DLD1 (cell line): ENCODE measurements around the gene CYP3A5.
"Not testable (repeated sequence)": the region's sequence is repeated elsewhere in the genome, so short reads cannot be mapped to it uniquely, and the experiment has no call there.

Source experiments
- in situ Hi-C: cut with HindIII; loops from 2 replicates; pipeline ENCODE4 v1.10.0; 2017; ENCODE audit warnings: low sequenced_read_pairs

Gene CYP3A5

DNA sequence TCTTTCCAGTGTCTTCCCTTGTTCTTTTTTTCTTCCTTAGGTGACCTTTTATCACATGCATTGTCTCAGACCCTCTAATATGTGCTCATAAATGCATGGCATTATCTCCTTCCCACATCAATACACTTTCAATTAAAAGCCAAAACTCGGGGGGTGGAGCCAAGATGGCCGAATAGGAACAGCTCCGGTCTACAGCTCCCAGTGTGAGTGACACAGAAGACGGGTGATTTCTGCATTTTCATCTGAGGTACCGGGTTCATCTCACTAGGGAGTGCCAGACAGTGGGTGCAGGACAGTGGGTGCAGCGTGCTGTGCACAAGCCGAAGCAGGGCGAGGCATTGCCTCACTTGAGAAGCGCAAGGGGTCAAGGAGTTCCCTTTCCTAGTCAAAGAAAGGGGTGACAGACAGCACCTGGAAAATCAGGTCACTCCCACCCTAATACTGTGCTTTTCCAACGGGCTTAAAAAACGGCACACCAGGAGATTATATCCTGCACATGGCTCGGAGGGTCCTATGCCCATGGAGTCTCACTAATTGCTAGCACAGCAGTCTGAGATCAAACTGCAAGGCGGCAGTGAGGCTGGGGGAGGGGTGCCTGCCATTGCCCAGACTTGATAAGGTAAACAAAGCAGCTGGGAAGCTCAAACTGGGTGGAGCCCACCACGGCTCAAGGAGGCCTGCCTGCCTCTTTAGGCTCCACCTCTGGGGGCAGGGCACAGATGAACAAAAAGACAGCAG lies 6.2 kb upstream of the CYP3A5 start:
- in situ Hi-C loops = not testable (repeated sequence)

DNA sequence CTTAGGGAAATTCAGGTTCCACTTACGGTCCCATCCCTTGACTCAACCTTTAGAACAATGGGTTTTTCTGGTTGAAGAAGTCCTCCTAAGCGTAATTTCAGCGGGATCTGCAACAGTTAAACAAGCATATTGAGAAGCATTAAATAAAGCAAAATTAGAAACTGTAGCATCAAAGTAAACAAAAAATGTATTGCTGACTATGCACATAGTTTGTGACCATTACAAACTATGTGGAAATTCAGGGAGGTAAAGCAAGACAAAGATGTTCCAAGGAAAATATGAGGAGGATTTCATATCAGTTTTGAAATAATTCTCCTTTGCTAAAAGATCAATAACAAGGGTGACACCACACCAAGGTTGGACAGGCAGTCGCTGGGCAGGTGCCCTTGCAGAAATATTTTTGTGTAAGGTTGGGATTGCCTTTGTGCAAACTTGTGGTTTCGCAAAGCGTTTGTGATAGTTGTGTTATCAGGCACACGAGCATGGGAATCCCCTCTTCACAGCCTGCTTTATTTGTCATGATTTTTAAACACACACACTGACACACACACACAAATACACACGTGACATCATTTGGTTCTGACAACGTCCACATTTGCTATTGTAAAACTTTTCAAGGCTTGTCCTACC lies 5.4 kb upstream of the CYP3A5 start:
- in situ Hi-C loops = no loop called here

DNA sequence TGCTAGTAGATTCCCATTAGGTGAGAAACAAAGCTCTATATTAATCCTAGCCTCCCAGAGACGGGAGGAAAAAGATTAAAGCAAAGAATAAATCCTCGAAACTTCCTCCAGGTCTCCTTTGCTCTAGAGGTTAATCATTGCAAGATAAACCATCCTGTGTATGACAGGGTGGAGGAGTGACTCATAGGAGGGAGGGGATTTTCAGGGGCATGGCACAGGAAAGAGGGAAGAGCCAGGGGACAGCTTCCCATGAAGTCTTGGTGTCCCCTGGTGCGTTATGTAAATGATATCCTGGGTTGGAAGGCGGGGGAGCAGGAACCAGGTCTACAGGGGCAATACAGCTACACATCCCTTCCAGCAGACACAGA lies 780 bp downstream of the CYP3A5 start:
- in situ Hi-C loops = no loop called here

DNA sequence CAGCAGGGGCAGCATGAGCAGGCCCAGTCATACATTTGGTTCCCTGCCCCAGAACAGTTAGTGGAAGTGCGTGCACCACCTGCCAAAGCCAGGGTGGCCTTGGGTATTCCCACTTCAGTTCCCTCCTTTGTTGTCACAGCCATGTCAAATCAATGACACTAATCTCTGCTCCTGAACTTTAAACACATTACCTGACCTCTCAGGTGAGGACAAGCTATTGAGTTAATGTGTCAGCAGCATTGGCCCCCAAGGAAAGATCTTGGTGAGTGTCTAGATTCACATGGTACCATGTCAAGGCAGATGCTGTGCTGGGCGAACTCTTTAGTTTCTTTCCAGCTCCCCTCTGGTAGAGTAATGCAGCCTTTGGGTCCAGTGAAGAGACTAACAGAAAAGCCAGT lies 2.1 kb downstream of the CYP3A5 start:
- in situ Hi-C loops = no loop called here

DNA sequence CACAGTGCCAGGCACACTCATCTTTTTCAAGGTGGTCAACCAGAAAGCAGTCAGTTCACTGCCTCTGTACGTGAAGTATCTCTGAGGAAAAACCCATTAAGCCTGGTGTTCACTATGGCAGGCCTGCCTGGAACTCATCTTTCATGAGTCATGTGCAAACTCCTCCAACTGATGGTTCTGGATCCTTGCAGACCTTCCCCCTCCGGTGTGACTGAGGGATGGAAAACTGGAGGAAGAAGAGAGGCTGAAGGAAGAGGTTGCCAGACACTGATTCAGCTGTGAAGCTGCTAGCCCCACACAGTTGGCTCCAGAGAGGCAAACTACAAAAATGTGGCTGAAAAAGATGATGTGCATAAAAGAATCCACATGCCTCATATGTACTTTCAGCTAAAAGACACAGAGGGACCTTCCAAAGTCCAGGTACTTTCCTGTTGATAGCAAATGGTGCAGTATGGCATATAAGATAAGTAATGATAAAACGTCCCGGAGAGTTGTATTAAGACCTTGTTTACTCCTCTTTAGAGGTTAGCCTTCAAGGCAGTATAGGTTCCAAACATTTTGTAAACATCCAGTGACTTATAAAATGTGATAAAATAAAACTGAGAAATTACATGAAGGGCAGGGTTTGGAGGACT lies 2.7 kb downstream of the CYP3A5 start:
- in situ Hi-C loops = no loop called here

DNA sequence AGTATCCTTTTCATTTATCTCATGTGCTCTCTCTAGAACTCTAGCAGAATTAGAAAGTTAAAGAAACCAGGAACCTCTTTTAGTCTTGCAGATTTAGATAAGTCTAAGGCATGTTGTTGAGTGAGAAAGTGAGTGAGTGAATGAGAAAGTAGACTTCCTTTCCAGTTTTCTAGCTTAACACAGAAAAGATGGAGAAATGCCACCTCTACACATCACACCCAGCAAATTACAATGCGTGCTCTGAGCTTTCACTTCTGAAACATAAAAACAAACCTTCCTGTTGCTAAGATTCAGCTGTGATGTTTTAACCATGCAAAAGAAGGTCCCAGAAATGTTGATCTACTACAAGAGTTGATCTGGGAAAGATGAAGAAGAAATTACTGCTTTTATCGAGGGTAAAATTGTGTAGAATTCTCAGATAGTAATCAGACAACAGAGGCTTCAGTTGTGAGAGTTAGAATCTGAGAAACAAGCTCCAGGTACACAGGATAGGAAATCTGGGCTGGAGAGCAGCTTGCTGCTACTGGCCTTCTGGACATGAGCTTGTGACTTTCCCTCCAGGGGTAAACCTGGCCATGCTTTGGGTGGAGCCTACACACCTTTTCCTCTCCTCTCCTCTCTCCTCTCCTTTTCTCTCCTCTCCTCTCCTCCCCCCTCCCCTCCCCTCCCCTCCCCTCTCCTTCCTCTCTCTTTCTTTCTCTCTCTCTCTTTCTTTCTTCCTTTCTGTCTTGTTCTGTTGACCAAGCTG lies 4.6 kb downstream of the CYP3A5 start:
- in situ Hi-C loops = no loop called here

DNA sequence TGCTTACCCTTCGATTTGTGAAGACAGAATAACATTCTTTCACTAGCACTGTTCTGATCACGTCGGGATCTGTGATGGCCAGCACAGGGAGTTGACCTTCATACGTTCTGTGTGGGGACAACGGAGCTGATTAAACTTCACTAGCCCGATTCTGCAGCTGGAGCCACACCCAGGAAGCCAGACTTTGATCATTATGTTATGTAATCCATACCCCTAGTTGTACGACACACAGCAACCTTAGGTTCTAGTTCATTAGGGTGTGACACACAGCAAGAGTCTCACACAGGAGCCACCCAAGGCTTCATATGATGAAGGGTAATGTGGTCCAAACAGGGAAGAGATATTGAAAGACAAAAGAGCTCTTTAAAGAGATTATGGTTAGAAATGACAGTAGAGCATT lies 7.2 kb downstream of the CYP3A5 start:
- in situ Hi-C loops = no loop called here

DNA sequence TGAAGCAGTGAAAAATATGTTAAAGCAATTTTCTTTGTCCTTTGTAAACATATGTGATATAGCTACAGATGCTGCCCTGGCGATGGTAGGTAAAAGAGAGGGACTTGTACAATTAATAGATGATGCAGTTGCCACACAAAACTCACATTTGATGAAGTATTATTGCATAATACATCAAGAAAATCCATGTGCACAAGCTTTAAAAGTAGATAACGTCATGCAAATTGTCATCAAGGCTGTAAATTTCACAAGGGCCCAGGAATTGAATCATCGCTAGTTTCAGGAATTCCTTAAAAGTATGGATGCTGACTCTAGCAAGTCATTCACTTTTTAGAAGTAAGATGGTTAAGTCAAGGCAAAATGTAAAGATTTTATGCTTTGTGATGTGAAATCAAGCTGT lies 10.0 kb downstream of the CYP3A5 start:
- in situ Hi-C loops = no loop called here

DNA sequence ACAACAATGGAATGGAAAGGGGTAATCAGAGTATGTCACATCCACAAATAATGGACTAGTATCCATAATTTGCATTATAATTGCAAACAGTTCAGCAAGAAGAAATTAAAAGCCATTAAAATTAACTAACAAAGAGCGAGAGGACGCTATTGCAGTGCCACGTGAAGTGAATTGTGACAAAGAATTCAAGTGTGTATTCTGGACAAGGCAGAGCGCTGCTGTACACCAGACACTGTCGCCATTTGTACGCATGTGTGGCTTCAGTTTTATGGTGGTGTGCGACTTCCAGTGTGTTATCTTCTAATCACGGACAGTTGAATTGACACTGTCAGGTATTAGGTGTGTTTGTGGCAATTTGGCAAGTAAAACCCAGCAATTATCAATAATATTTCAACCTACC lies 11.3 kb downstream of the CYP3A5 start:
- in situ Hi-C loops = no loop called here

DNA sequence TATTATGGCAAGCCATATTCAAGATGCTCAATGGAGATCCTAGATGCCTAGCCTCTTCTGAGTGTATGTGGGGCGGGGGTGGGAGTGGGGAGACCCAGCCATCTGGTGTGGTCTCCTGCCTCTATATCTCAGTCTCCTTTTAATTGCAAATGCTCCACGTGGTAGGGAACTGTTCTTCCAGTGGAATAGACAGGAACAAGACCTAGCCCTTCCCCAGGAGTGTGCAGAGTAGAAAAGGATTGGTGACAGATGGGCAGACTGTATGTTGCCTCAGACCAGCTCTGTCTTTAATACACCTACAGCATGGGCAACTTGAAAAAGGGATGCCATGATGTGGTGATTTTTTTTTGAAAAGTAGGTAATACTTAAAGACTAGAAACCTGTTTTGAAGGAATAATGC lies 12.6 kb downstream of the CYP3A5 start:
- in situ Hi-C loops = no loop called here

DNA sequence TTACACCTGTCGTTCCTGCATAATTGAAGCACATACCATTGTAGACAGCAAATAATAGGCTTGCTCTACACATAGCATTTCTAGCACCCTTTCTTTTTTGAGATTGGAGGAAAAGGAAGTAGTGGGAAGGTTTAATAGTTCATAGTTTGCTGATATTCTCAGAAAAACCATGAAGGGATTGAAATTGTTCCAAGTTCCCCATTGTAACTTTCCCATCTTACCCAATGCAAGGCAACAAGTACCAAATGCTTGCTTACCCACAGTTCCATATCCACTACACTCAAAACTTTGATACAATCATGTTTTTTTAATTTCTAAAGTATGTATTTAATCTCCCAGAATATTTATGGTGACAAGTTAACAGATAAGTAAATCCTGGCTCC lies 13.8 kb downstream of the CYP3A5 start:
- in situ Hi-C loops = no loop called here

DNA sequence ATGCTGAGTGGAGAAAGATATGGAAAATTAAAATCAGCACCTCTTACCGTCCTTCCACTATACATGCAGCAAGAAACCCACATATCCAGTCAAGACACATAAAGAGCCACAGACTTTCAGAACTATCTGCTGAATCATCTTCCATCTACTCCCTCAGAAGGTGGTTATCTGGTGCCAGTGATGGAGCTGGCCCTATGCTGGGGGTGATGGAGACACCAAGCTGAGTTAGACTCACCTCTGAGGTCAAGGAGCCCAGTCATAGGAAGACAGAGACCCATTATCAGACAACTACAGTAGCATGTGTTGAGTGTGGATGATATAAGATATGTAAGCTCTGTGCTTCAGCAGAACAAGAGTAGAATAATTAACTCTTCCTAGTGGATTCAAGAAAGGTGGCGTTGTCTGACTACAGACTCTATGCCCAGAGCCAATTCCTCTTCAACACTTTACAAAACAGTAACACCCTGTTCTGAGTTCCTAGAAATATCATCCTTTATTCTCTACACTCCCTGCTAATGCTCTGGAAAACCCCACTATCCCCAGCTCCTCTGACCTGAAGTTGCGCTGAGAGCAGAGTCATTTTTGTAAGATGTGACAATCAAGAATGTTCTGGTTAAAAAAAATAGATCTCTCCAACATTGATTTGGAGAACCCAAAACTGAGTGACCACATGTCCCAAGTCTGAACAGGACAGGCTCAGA lies 14.3 kb downstream of the CYP3A5 start:
- in situ Hi-C loops = no loop called here

DNA sequence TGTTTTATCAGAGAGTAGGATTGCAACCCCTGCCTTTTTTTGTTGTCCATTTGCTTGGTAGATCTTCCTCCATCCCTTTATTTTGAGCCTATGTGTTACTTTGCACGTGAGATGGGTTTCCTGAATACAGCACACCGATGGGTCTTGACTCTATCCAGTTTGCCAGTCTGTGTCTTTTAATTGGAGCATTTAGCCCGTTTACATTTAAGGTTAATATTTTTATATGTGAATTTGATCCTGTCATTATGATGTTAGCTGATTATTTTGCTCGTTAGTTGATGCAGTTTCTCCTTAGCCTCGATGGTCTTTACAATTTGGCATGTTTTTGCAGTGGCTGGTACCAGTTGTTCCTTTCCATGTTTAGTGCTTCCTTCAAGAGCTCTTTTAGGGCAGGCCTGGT lies 21.9 kb downstream of the CYP3A5 start:
- in situ Hi-C loops = not testable (repeated sequence)

DNA sequence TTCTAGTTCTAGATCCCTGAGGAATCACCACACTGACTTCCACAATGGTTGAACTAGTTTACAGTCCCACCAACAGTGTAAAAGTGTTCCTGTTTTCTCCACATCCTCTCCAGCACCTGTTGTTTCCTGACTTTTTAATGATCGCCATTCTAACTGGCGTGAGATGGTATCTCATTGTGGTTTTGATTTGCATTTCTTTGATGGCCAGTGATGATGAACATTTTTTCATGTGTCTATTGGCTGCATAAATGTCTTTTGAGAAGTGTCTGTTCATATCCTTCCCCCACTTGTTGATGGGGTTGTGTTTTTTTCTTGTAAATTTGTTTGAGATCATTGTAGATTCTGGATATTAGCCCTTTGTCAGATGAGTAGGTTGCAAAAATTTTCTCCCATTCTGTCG lies 25.2 kb downstream of the CYP3A5 start:
- in situ Hi-C loops = not testable (repeated sequence)

DNA sequence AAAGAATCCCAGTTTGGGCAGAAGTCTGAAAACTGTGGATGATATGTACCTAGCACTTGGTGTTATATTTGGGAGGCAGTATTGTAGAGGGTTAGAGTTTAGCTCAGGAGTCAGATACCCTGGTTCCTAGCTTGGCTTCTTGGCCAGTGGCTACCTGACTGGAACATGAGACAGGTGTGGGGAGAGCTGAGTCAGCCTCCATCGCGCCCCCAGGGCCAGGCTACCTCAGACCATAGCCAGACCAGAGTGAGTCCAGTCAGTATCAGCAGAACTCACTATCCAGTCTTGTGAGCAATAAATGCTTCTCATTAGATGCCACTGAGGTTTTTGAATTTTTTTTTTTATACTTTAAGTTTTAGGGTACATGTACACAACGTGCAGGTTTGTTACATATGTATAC lies 26.0 kb downstream of the CYP3A5 start:
- in situ Hi-C loops = no loop called here

DNA sequence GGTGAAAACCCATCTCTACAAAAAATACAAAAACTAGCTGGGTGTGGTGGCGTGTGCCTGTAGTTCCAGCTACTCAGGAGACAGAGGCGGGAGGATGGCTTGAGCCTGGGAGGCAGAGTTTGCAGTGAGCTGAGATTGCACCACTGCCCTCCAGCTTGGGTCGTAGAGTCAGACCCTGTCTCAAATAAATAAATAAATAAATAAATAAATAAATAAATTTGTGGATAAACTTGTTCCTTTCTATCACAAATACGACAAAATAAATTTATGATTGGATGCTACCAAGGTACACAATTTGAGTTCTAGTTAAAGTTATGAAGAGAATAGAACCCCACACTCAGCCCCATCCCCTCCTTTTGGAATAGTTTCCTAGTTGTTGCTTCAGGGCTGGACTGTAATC lies 26.5 kb downstream of the CYP3A5 start:
- in situ Hi-C loops = not testable (repeated sequence)

DNA sequence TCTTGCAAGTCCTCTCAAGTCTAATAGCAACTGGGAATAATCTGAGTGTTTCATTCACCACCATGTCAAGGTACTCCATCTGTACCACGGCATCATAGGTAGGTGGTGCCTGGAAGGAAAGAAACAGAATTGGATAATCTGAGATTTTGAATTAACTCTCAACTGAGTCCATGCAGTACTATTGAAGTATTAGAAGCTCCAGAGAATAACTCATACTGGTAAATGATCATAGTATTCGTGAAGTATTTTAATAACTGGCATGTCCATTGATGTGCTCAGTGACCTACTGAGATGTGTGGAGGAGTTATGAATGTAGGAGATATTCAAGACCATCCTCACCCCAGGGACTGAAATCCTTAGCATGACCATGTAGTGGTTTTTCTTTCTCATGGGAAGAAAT lies 27.1 kb downstream of the CYP3A5 start:
- in situ Hi-C loops = no loop called here

DNA sequence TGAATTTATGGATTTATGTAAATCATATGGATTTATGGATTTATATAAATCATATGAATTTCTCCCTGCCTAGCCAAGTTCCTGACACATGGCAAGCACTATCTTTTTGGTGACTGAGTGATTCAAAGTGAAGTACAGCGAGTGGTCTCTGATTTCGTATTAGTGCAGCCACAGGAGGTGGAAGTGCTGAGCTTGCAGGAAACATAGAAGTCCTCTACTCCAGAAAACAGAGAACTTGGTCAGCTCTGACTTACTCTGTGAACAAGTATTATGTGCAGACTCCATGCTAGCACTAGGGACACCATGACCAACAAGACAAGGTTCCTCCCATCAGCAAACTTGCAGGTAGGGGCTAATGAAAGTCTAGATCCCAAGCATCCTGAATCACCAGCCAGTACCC lies 28.5 kb downstream of the CYP3A5 start:
- in situ Hi-C loops = no loop called here

DNA sequence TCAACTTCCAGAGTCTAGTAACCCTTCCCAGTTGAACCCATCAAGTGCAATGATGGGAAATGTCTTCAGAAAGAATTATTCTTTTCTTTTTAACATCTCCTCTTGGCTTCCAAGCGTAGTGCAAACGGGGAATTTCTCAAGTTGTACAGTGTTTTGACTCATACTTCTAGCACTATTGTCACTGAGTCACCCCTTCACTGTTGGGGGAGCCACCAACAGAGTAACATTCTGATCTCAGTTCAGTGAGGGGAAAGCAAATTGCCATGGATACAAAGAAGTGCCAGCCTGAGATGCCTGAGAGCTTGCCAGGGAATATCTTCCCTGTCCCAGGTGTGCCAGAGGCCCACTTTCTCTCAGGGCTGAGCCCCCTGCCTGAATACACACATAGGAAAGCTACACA lies 31.0 kb downstream of the CYP3A5 start:
- in situ Hi-C loops = no loop called here

DNA sequence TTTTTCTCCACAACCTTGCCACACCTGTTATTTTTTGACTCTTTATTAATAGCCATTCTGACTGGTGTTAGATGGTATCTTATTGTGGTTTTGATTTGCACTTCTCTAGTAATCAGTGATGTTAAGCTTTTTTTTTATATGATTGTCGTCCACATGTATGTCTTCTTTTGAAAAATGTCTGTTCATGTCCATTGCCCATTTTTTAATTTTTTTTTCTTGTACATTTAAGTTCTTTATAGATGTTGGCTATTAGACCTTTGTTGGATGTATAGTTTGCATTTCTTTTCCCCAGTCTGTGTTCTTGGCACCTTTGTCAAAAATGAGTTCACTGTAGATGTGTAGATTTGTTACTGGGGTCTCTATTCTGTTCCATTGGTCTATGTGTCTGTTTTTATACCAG lies 34.2 kb downstream of the CYP3A5 start:
- in situ Hi-C loops = no loop called here

DNA sequence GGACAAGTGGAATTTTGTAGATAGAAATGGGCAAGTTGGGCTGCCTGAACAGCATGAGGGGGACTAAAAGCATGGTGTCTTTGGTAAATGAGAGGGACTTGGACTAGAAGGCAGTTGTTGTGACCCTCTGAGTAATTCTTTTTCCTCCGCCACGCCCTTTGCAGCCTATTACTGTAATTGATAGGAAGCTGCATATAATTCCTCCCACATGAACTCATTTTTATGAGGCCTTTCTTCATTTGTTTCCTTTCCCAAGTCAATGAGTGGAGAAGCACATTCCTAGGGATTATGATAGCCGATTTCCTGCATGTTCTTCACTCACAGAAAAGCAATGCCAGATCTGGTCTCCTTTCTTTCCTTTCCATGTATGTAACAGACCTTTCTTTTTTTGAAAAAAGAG lies 35.4 kb downstream of the CYP3A5 start:
- in situ Hi-C loops = no loop called here
